HG03139 (cell line): ENCODE data around the gene SPATC1L.
"Not testable (repeated sequence)": the region's sequence is repeated elsewhere in the genome, so short reads cannot be mapped to it uniquely, and the experiment has no call there.

ENCODE experiments used
- ATAC-seq: cut with Tn5 transposase; IDR thresholded peaks from one replicate; pipeline ENCODE4 v1.9.1; 2021; ENCODE audit not compliant: unreplicated experiment

SPATC1L gene

DNA sequence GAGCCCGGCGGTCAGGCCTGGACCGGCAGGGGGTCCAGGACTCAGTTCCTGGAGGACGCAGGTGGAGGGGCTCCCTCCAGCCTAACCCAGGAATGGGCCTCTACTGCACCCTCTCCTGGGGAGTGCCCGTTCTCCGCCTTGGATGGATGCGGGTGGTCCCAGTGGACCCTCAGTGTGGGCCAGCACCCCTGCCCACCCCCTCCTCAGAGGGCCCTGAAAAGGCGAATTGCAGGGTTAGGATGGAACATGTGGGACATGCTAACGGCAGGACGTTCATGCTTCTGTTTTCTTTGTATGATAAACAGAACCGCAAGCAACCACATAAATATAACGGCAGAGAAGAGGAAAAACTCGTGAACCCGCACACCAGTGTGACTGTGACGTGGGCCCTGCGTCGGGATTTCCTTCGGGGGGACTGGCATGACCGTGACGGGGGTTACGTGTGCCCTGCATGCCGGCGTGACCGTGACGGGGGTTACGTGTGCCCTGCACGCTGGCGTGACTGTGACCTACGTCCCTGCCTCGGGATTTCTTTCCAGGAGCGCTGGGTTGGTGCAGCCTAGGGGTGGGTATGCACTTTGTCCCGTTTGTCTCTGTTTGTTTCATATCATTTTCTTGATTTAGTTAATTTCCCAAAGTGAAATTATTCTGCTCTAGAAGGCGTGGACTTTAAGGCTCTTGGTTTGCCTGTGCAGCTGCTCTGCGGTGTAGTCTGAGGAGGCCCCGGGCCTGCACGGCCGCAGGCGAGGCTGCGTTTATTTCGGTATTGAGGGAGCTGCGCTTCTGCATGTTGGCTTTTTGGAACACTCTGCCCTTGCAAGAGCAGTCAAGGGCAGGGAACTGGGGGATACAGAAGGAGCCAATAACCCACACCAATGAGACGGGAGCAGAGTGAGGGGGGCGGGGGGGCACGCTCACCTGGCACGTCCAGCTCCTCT is 32.0 kb downstream of the SPATC1L start:
- ATAC-seq: no peak

DNA sequence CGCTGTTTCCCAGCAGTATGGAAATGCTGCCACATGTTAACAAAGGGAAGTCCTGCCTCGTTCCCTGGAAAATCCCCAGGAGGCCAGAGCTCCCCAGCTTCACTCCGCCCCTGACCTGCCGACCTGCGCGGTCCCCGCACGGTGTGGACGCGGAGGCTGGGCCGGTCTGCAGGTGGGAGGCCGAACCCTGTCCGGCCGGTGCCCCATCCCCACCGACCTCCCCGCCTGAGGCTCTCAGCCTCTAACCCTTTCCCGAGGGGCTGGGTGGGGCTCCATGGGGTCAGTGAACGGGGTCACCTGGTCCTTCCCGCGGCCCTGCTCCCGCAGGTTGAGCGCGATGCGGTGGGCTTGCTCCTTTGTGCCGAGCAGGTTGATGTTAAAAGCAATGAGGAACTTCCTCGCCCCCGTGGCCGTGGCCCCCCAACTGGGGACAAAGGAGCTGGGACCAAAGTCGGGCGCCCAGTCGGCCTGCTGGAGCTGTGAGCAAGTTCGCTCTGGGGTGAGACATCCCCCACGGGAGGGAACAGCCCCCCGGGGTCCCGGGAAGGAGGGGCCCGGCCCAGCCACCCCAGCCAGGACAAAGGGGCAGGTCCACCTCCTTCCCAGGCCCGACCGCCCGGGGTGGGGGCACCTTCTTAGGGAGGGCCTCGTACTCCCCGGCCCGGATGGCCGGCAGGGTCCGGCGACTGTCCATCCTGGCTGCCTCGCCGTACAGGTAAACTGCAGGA is 32.8 kb downstream of the SPATC1L start:
- no peak for ATAC-seq

GRCh38 chr21:46150491-46151121 is 33.7 kb downstream of the SPATC1L start:
- ATAC-seq: no peak

DNA sequence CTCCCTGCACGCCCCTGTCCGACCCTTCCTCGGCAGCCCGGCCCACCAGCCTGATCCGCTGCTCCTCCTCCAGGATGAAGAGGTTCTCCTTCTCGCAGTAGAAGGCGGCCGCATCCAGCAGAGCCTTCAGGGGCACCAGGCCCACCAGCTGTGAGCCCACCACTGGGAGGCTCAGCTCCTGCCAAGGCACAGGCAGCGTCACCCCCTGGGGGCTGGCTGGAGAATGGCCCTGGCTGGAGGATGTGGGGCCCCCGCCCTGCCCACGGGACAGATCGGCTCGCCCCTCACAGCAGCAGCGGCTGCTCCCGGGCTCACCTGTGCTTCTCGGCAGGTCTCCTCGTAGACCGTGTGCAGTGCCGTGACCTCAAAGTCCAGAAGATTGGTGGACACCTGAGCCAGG is 34.2 kb downstream of the SPATC1L start:
- ATAC-seq: no peak

DNA sequence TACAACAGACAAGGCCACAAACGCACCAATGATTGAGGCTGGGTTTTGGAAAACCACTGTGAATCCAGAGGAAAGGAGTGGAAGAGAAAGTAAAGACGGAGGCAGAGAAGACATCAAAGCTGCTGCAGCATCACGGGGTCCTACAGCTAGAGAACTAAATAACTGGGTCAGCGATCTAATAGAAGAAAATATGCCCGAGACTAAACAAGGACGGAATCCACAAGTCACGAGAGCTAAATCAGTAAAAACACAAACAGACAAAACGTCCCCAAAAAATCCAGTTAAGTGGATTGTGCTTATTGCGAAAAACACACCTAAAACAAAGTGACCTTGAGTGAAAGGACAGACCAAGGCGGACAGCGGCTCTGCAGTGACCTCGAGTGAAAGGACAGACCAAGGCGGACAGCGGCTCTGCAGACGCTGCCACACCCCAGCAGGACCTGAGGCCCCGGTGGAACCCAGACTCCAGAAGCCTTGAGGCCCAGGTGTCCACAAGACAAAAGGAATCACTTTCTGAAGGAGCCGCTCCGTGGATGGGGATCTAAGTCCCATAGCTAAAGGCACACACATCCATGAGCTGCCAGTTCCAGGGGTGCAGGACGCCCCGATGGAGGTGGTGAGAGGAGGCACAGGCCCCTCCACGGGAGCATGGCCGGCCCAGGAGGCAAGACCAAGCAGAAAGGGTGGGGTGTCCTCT is 34.9 kb downstream of the SPATC1L start:
- no peak for ATAC-seq

DNA sequence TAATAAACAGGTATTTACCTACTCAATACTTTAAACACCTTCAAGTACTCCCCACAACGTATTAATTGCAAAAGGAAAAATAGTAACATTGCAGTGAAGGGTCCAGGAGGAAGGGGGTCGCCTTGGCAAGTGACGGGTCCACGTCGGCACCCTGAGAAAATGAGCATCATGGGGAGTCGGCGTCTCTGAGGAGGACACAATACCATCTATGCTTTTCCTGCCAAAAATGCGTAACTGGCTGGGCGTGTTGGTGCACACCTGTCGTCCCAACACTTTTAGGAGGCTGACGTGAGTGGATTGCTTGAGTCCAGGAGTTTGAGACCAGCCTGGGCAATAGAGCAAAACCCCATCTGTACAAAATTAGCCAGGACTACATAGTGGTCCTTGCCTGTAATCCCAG is 36.2 kb downstream of the SPATC1L start:
- no peak for ATAC-seq

- not testable (repeated sequence) for ATAC-seq
Observed at GRCh38 chr21:46147429-46147828, 36.8 kb downstream of the SPATC1L start.

- ATAC-seq: no peak
Observed at GRCh38 chr21:46146856-46147255, 37.4 kb downstream of the SPATC1L start.

DNA sequence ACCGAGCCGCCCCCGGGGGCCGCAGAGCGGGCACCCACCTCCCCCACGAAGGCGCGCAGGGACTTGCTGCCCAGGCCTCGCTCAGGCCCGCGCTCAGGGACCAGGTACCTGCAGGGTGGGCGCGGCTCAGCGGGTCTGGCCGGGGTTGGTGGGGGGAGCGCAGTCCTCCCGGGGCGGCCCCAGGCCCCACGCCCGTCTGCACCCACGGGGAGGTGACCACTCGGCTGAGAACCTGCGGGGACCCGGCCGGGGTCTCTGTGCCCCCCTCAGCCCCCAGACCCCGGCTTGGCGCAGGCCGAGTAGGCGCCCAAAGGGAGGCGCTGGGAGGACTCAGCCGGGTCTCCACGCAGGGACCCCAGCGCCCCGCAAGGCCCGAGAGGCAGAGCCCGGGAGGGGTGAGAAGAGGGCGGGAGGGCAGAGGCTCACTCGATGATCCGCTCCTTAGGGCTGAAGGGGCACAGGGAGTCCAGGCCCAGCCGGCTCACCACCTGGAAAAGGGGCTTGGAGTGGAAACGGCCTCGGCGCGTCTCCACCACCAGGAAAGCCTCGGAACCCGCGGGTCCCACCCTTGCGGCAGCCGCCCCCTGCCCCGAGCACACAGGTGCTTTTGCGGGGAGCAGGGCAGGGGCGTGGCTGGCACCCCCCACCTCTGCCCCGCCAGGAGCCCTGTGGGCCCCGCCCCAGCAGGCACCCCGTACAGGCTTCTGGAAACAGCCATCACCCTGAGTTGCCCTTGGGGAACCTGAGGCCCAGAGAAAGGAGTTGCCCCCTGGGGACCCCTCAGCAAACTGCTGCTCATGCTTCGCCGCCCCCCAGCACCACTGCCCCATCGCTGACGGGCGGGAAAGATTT is 38.2 kb downstream of the SPATC1L start:
- no peak for ATAC-seq

GRCh38 chr21:46145159-46145839 is 39.0 kb downstream of the SPATC1L start:
- no peak for ATAC-seq

- no peak for ATAC-seq
Observed at GRCh38 chr21:46144464-46145070, 39.7 kb downstream of the SPATC1L start.

GRCh38 chr21:46142582-46143473 is 41.4 kb downstream of the SPATC1L start:
- no peak for ATAC-seq

GRCh38 chr21:46141767-46142581 is 42.3 kb downstream of the SPATC1L start:
- ATAC-seq: no peak

DNA sequence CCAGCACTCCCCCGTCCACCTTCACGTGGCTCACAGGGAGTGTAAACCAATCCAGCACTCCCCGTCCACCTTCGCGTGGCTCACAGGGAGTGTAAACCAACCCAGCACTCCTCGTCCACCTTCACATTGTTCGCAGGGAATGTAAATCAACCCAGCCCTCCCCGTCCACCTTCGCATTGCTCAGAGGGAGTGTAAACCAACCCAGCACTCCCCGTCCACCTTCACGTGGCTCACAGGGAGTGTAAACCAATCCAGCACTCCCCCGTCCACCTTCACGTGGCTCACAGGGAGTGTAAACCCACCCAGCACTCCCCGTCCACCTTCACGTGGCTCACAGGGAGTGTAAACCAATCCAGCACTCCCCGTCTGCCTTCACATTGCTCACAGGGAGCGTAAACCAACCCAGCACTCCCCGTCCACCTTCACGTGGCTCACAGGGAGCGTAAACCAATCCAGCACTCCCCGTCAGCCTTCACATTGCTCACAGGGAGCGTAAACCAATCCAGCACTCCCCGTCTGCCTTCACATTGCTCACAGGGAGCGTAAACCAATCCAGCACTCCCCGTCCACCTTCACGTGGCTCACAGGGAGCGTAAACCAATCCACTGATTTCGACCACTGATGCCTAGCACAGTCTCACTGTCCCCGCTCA is 43.8 kb downstream of the SPATC1L start:
- ATAC-seq: not testable (repeated sequence)

DNA sequence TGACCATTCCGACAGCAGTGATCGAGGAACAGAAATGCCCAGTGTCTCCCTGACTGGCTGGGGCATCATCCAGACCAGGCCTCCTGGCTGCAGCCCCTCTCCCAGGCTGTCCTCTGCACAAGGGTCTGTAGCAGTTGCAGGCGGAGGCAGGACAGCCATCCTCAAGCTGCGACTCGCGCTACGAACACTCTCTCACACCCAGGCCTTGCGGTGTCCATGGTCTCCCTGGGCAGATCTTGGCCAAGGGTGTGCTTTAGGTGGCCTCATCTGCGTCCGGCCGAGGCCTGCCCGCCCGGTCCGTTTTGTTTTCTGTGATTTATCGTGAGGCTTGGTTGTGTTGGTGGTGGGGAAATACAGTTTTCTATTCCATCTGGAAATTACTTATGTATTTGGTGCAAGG is 44.6 kb downstream of the SPATC1L start:
- ATAC-seq: no peak

DNA sequence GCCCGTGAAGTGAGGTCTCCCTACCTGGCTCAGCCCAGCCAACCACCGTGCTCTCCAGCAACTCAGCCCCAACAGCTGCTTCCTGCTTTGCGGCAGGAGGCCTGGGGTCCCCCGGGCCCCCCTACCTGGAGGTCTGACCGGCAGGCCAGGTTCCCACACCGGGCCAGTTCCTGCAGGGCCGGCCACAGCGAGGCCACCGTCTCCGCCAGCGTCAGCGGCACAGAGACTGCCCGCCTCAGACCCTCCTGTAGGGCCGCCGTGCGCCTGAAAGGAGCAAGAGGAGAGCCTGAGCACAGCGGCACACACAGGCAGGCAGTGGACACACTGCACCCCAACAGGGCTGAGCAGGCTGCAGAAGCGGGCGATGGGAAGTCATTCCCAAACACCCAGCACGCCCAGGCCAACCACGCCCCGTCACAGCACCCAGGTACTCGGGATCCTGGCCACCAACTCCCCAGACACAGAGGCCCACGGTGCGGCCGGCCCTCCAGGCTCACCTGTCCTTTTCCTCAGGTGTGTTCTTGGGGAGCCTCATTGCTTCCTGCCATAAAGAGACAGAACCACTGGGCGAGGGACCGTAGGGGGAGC is 45.8 kb downstream of the SPATC1L start:
- ATAC-seq: no peak
